Upper lobe of right lung (tissue), 1 donor: ENCODE data around the gene RLF. TPM values are rescaled to one million over a fixed set of nuclear protein-coding genes. Genes with fewer than 3 reads are reported as not detected.

Experiments used
- ATAC-seq: fragments of 200-7000 bp; cut with Tn5 transposase; one replicate; pipeline ENCODE4 v1.9.1; 2020; ENCODE audit warnings: mild to moderate bottlenecking, moderate library complexity
- DNase-seq: peaks from one replicate; pipeline ENCODE4 v3.0.0-alpha.2; 2020
- H3K27ac ChIP-seq: fragments of 200-600 bp; one replicate; pipeline ENCODE4 v1.8.0; 2022
- H3K27me3 ChIP-seq: fragments of 200-600 bp; one replicate; pipeline ENCODE4 v1.8.0; 2022; ENCODE audit warnings: mild to moderate bottlenecking
- H3K36me3 ChIP-seq: fragments of 200-600 bp; one replicate; pipeline ENCODE4 v1.8.0; 2022
- H3K4me1 ChIP-seq: fragments of 200-600 bp; one replicate; pipeline ENCODE4 v1.8.0; 2022
- H3K4me3 ChIP-seq: fragments of 200-600 bp; one replicate; pipeline ENCODE4 v1.8.0; 2022; ENCODE audit warnings: mild to moderate bottlenecking
- H3K9me3 ChIP-seq: fragments of 200-600 bp; one replicate; pipeline ENCODE4 v1.8.0; 2022
- intact Hi-C: fragments of 100-400 bp; cut with DNase I; formaldehyde crosslinking; loops from one replicate; pipeline ENCODE4 v1.11.0; 2022
- total RNA-seq: library from RNA; stranded (reverse); fragmentation: NEBNext Ultra II Directional; extraction: Animal tissue kit (Norgen Biotek cat#: 25700); gene quantifications from one replicate; pipeline ENCODE4 v1.2.1, GENCODE V29; 2021
- TF ChIP-seq, protein P1 (sequence below): fragments of 200-600 bp; IDR thresholded peaks from one replicate; pipeline ENCODE4 v1.8.0; 2022; ENCODE audit warnings: antibody characterized with exemption
- donor health status: DM: no; HTN: yes; CAD: no; lungs with severe emphysema.

Gene RLF
- total RNA-seq, 1 donor from 2014 or later = 13.4 TPM

GRCh38 chr1:40143891-40144575 lies 17.2 kb upstream of the RLF start:
- ATAC-seq (peak; percentile 94), DNase-seq (no peak)
- Histone ChIP-seq H3K36me3 (no peaks in the 10 kb centered on the region), H3K27me3 (peaks cover 7% of the 10 kb centered on the region), H3K27ac (no peak overlapping the region), H3K9me3 (no peaks in the 10 kb centered on the region), H3K4me3 (no peak overlapping the region), H3K4me1 (no peaks in the 10 kb centered on the region)
- TF ChIP-seq, protein P1, sequence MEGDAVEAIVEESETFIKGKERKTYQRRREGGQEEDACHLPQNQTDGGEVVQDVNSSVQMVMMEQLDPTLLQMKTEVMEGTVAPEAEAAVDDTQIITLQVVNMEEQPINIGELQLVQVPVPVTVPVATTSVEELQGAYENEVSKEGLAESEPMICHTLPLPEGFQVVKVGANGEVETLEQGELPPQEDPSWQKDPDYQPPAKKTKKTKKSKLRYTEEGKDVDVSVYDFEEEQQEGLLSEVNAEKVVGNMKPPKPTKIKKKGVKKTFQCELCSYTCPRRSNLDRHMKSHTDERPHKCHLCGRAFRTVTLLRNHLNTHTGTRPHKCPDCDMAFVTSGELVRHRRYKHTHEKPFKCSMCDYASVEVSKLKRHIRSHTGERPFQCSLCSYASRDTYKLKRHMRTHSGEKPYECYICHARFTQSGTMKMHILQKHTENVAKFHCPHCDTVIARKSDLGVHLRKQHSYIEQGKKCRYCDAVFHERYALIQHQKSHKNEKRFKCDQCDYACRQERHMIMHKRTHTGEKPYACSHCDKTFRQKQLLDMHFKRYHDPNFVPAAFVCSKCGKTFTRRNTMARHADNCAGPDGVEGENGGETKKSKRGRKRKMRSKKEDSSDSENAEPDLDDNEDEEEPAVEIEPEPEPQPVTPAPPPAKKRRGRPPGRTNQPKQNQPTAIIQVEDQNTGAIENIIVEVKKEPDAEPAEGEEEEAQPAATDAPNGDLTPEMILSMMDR = peak; percentile 78
- intact Hi-C loops = loop anchor here (10.0 kb wide), 2 partner anchors 171 to 261 kb away; partner anchors contain the start of gene COL9A2

DNA sequence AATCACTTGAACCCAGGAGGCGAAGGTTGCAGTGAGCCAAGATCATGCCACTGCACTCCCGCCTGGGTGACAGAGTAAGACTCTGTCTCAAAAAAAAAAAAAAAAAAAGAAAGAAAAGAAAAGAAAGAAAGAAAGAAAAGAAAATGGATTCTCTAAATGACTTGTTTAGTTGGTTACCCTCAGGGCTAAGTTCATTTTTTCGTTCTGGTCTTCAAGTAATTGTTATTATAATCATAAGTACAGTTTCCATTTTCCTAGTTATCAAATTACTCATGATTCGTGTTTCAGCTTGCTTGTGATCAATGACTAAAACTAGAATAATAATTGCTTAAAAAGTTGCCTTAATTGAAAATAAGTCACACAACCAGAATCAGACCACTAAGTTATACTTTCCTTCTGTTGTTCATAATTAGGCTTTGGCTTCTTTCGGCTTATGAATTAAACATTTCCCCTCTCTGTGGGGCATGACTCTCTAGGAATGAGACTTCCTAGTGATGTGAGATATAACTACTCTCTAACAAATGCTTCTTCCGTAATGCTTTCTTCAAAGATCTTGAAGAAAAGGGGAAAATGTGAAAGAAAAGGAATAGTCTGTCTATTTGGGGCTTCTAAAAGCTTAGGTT lies 9.6 kb upstream of the RLF start:
- TF ChIP-seq, protein P1 = no peak
- Histone ChIP-seq H3K4me3 (no peak overlapping the region), H3K4me1 (no peaks in the 10 kb centered on the region), H3K27me3 (peaks cover 7% of the 10 kb centered on the region), H3K27ac (no peak overlapping the region), H3K36me3 (no peaks in the 10 kb centered on the region), H3K9me3 (no peaks in the 10 kb centered on the region)
- intact Hi-C loops = loop anchor here (5.0 kb wide), 1 partner anchor 191 kb away; no protein-coding TSS in a partner anchor
- no peak for ATAC-seq
- DNase-seq = no peak

DNA sequence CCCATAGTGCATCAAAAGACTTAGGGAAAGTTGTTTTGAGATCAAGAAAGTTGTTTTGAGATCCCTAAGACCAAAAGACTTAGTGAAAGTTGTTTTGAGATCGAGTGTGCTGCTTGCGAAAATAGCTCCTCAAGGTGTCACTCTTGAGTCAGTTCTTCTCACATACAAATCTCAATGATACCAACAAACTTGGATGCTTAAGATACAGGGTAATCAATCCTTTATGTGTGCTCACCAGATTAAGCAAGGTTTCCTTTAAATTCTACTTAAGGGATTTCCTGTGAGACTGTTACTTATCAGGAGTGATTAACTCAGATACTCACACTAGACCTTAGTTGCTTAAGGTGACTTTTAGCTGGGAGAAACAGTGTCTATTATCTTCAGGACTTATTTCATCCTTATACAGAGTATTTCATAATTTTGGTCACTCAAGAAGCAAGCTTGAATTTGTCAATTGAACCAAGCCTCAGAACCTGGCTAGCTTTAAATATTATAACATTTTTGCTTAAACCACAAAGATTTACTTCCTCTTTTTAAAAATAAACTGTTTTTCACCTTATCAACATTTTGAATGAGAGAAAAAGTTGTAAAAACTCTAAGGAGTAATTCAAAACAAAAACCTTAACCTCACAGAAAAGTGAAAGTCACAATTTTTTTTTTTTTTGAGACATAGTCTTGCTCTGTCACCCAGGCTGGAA lies 8.0 kb upstream of the RLF start:
- TF ChIP-seq, protein P1 = peak; percentile 71
- intact Hi-C loops = loop anchor here (5.0 kb wide), 1 partner anchor 189 kb away; no protein-coding TSS in a partner anchor
- no peaks in the 10 kb centered on the region for H3K27me3 ChIP-seq
- no peaks in the 10 kb centered on the region for H3K9me3 ChIP-seq
- no peak overlapping the region for H3K4me3 ChIP-seq
- ATAC-seq (peak; percentile 64), DNase-seq (no peak)
- no peaks in the 10 kb centered on the region for H3K36me3 ChIP-seq
- H3K27ac ChIP-seq = no peak overlapping the region
- no peaks in the 10 kb centered on the region for H3K4me1 ChIP-seq

- H3K9me3 ChIP-seq = no peaks in the 10 kb centered on the region
- no peak overlapping the region for H3K4me3 ChIP-seq
- intact Hi-C loops = no loop called here
- H3K36me3 ChIP-seq = no peaks in the 10 kb centered on the region
- H3K4me1 ChIP-seq = no peaks in the 10 kb centered on the region
- DNase-seq = no peak
- TF ChIP-seq, protein P1 = no peak
- no peaks in the 10 kb centered on the region for H3K27me3 ChIP-seq
- no peak overlapping the region for H3K27ac ChIP-seq
- ATAC-seq = no peak
Observed at GRCh38 chr1:40155135-40155534, 6.1 kb upstream of the RLF start.

GRCh38 chr1:40155910-40156309 lies 5.3 kb upstream of the RLF start:
- TF ChIP-seq, protein P1 = no peak
- no peak for ATAC-seq
- H3K4me1 ChIP-seq = no peaks in the 10 kb centered on the region
- intact Hi-C loops = no loop called here
- DNase-seq = no peak
- H3K27me3 ChIP-seq = no peaks in the 10 kb centered on the region
- H3K36me3 ChIP-seq = no peaks in the 10 kb centered on the region
- no peak overlapping the region for H3K4me3 ChIP-seq
- H3K9me3 ChIP-seq = no peaks in the 10 kb centered on the region
- H3K27ac ChIP-seq = no peak overlapping the region
